ENCODE data around the gene GRID1. TPM values are rescaled to one million over a fixed set of nuclear protein-coding genes. Genes with fewer than 3 reads are reported as not detected.

Gene GRID1
- total and polyA plus RNA-seq, 10 of the 15 experiments (the other 5 are each of a cell fraction or from before 2014, with no cell fraction given): 0.04 to 0.62 (median 0.08) TPM; not detected in 5

DNA sequence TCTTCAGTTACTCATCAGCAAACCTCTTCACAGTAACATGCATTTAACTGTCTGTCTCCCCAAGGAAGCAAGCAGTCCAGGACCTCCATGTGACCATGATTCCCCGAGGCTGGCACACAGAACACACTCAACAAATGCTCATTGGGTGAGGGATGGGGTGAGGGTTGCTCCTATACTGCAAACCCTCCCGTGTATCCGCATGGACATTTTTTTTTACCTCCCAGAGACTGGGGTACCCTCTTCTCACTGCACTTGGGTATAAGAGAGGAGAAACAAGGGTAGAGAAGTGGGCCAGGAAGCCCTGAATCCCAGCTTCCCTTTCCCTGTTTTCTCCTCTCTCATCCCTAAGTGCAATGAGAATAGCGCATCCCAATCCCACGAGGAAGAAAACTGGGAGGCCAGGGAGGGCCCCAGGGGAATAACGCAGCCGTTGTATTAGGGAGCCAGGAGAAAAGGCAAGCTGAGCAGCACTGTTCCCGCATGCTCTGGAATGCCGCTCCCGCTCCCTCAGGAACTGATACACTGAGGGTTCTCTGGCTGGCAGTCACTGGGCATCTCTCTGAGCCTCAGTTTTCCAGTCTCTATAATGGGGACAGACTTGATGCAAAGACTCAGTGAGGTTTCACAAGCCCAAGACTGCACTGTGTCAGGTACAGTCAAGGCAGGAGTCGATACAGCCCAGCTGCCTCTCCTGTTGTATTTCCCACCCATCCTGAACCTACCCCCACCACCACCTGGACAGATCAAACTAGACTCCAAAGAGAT lies 134.6 kb downstream of the GRID1 start:
- ChIA-PET CTCF (interaction anchor here (0.7 to 1.1 kb wide), 2 partner anchors 47 to 169 kb away, joined by 3 read pairs; no protein-coding TSS in a partner anchor), SMC1A (ENCODE audit: uncharacterized antibody, unreplicated experiment) (no interaction called here), POLR2A (no interaction called here), RAD21 (ENCODE audit: unreplicated experiment) (no interaction called here)
- FAIRE-seq (no peak), DNase-seq (ENCODE audit: low read depth, low spot score) (no peak), ATAC-seq (no peak)
- in situ Hi-C loops (cut with MboI) (no loop called here), intact Hi-C loops (cut with micrococcal nuclease; ENCODE audit: unreplicated experiment) (no loop called here)
- Histone ChIP-seq H3K27me3 (replicated peaks in 1 of 2; ENCODE audit: control insufficient read depth in 2 of 2, insufficient read depth in 2 of 2, low read length in 1 of 2) (no peaks in the 10 kb centered on the region; a peak in 2 of 4 replicates), H3K4me3 (no peak overlapping the region), H3K27ac (ENCODE audit: control insufficient read depth, insufficient read depth) (no peak overlapping the region), H3K79me2 (ENCODE audit: control insufficient read depth, insufficient read depth, low read length) (no peaks in the 10 kb centered on the region), H3K9me3 (replicated peaks; ENCODE audit: control insufficient read depth, insufficient read depth, low read length) (no peaks in the 10 kb centered on the region), H2AFZ (ENCODE audit: control insufficient read depth, low read depth, low read length) (no peak overlapping the region), H3K9ac (ENCODE audit: control insufficient read depth, insufficient read depth, low read length) (no peak overlapping the region), H3K4me2 (ENCODE audit: control insufficient read depth, insufficient read depth) (no peak overlapping the region), H4K20me1 (ENCODE audit: control insufficient read depth, insufficient read depth) (no peaks in the 10 kb centered on the region), H3K36me3 (ENCODE audit: control insufficient read depth in 2 of 2, insufficient read depth in 2 of 2, low read length in 1 of 2) (no peaks in the 10 kb centered on the region), H3K4me1 (ENCODE audit: control insufficient read depth, insufficient read depth, low read length) (no peaks in the 10 kb centered on the region)
- no TSS peak for BruUV-seq (replicated peaks)
- 21% methylated on average over 11 of the region's 11 CpGs for WGBS (ENCODE audit: insufficient coverage, insufficient replicate concordance, low lambda C conversion rate, missing lambda C conversion rate)
- TF ChIP-seq BMI1 (IDR thresholded peaks at IDR 0.05; ENCODE audit: borderline replicate concordance) (no peak), RAD51 (IDR thresholded peaks at IDR 0.05) (no peak), ZNF622 (IDR thresholded peaks at IDR 0.05) (no peak), NFYA (IDR thresholded peaks at IDR 0.05; ENCODE audit: borderline replicate concordance, low read depth, low read length) (no peak), JUNB (IDR thresholded peaks at IDR 0.05) (no peak)

DNA sequence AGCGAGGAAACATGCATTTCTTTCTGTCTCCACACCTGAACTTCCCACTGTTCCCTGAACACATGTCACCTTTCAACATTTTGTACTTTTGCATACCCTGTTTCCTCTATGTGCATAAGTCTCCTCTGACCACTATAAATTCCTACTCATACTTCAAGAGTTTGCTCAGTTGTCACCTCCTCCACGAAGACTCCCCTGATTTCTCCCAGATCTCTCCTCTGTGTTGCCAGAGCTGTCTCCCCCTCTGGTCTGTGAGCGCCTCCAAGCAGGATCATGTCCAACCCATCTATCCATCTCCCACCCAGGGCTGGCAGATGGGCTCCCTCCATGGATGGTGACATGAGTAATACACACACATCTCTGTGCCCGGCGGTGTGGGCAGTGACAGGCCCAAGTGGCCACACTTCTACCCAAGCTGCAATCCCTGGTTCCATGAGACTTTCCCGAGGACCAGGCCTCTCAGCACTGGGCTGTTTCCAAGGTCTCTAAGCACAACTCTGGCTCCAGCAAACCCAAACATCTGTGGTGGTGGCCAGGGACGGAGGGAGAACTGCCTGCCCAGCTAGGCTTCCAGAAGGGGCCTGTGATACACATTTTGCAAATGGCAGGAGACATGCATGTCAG lies 135.9 kb downstream of the GRID1 start:
- no peaks in the 10 kb centered on the region for H3K4me1 ChIP-seq (ENCODE audit: control insufficient read depth, insufficient read depth, low read length)
- DNase-seq (ENCODE audit: low read depth, low spot score) (no peak), ATAC-seq (no peak), FAIRE-seq (no peak)
- POLR2A ChIA-PET: no interaction called here
- H3K4me3 ChIP-seq: no peak overlapping the region
- H3K27me3 ChIP-seq (replicated peaks in 1 of 2; ENCODE audit: control insufficient read depth in 2 of 2, insufficient read depth in 2 of 2, low read length in 1 of 2): no peaks in the 10 kb centered on the region
- no peaks in the 10 kb centered on the region for H3K79me2 ChIP-seq (ENCODE audit: control insufficient read depth, insufficient read depth, low read length)
- H2AFZ ChIP-seq (ENCODE audit: control insufficient read depth, low read depth, low read length): no peak overlapping the region
- 16% methylated on average over 7 of the region's 7 CpGs for WGBS (ENCODE audit: insufficient coverage, insufficient replicate concordance, low lambda C conversion rate, missing lambda C conversion rate)
- CTCF ChIA-PET: no interaction called here
- H3K9me3 ChIP-seq (replicated peaks; ENCODE audit: control insufficient read depth, insufficient read depth, low read length): no peaks in the 10 kb centered on the region
- intact Hi-C loops (cut with micrococcal nuclease; ENCODE audit: unreplicated experiment) (no loop called here), in situ Hi-C loops (cut with MboI) (no loop called here)
- SMC1A ChIA-PET (ENCODE audit: uncharacterized antibody, unreplicated experiment): no interaction called here
- no peak overlapping the region for H3K4me2 ChIP-seq (ENCODE audit: control insufficient read depth, insufficient read depth)
- no peaks in the 10 kb centered on the region for H4K20me1 ChIP-seq (ENCODE audit: control insufficient read depth, insufficient read depth)
- no peak overlapping the region for H3K9ac ChIP-seq (ENCODE audit: control insufficient read depth, insufficient read depth, low read length)
- H3K27ac ChIP-seq (ENCODE audit: control insufficient read depth, insufficient read depth): no peak overlapping the region
- H3K36me3 ChIP-seq (ENCODE audit: control insufficient read depth in 2 of 2, insufficient read depth in 2 of 2, low read length in 1 of 2): no peaks in the 10 kb centered on the region
- no TSS peak for BruUV-seq (replicated peaks)
- RAD21 ChIA-PET (ENCODE audit: unreplicated experiment): no interaction called here
- TF ChIP-seq POLR2A (IDR thresholded peaks at IDR 0.05; ENCODE audit: low read depth, low read length): no peak
- TF ChIP-seq ATF7 (IDR thresholded peaks at IDR 0.05; ENCODE audit: low read depth): no peak
- TF ChIP-seq, protein P1, sequence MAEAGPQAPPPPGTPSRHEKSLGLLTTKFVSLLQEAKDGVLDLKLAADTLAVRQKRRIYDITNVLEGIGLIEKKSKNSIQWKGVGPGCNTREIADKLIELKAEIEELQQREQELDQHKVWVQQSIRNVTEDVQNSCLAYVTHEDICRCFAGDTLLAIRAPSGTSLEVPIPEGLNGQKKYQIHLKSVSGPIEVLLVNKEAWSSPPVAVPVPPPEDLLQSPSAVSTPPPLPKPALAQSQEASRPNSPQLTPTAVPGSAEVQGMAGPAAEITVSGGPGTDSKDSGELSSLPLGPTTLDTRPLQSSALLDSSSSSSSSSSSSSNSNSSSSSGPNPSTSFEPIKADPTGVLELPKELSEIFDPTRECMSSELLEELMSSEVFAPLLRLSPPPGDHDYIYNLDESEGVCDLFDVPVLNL (IDR thresholded peaks at IDR 0.05; ENCODE audit: low read depth, low read length): no peak
- no peak for TF ChIP-seq KLF5 (IDR thresholded peaks at IDR 0.05; ENCODE audit: partially characterized antibody)
- no peak for TF ChIP-seq MYC (IDR thresholded peaks at IDR 0.05; ENCODE audit: insufficient read depth, insufficient read length, insufficient replicate concordance, low read length, severe bottlenecking)
- TF ChIP-seq LARP7 (IDR thresholded peaks at IDR 0.05): no peak
- no peak for TF ChIP-seq RB1 (IDR thresholded peaks at IDR 0.05; ENCODE audit: borderline replicate concordance)
- TF ChIP-seq, protein P2, sequence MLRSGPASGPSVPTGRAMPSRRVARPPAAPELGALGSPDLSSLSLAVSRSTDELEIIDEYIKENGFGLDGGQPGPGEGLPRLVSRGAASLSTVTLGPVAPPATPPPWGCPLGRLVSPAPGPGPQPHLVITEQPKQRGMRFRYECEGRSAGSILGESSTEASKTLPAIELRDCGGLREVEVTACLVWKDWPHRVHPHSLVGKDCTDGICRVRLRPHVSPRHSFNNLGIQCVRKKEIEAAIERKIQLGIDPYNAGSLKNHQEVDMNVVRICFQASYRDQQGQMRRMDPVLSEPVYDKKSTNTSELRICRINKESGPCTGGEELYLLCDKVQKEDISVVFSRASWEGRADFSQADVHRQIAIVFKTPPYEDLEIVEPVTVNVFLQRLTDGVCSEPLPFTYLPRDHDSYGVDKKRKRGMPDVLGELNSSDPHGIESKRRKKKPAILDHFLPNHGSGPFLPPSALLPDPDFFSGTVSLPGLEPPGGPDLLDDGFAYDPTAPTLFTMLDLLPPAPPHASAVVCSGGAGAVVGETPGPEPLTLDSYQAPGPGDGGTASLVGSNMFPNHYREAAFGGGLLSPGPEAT (IDR thresholded peaks at IDR 0.05; ENCODE audit: low read depth): no peak
- no peak for TF ChIP-seq SIX5 (IDR thresholded peaks at IDR 0.05; ENCODE audit: low read depth, low read length, severe bottlenecking)
